HepG2 (cell line): ENCODE results near the gene DAB1. TPM values are rescaled to one million over a fixed set of nuclear protein-coding genes. Genes with fewer than 3 reads are reported as not detected.

Source experiments
- AFF4 ChIP-seq: sonication (generic); formaldehyde crosslinking; IDR thresholded peaks from 2 replicates; pipeline ENCODE4 v1.4.0; 2020; ENCODE audit warnings: missing genetic modification reagents
- CENPX ChIP-seq: sonication (generic); formaldehyde crosslinking; IDR thresholded peaks from 2 replicates; pipeline ENCODE4 v1.9.0; 2021; ENCODE audit warnings: mild to moderate bottlenecking, missing genetic modification reagents, moderate library complexity
- HOMEZ ChIP-seq: IDR thresholded peaks from 2 replicates; pipeline ENCODE4 v1.6.1; 2016; ENCODE audit warnings: low read depth
- NFE2 ChIP-seq: sonication (generic); formaldehyde crosslinking; IDR thresholded peaks from 2 replicates; pipeline ENCODE4 v1.4.0; 2020; ENCODE audit warnings: missing genetic modification reagents
- PHF5A ChIP-seq: IDR thresholded peaks from one replicate; pipeline ENCODE4 v1.6.1; 2018; ENCODE audit warnings: low read depth, missing genetic modification reagents; ENCODE audit not compliant: unreplicated experiment
- polyA plus RNA-seq, 8 experiments: library from polyadenylated mRNA; depleted of rRNA in 3 of 8; stranded (reverse) in 7 of 8; unstranded in 1 of 8; fragments of >200 nt; fragmentation: Illumina TruSeq in 4 of 8; extraction: Trizol in 4 of 8; gene quantifications; 2 replicates each; pipeline versions ENCODE4 v1.2.1 to v1.2.3, GENCODE V29; 2011 to 2016; ENCODE audit warnings: low read depth in 4 of 8, missing spikeins in 1 of 8, mixed read lengths in 1 of 8; ENCODE audit not compliant: insufficient read depth in 1 of 8
- total RNA-seq, 5 experiments: library from RNA; depleted of rRNA; stranded (reverse); fragments of >200 nt; fragmentation: Illumina TruSeq; extraction: Trizol; gene quantifications; 2 replicates each; pipeline ENCODE4 v1.2.3, GENCODE V29; 2016; ENCODE audit warnings: low read depth in 1 of 5
- TF ChIP-seq, protein P1 (sequence below): sonication (generic); formaldehyde crosslinking; IDR thresholded peaks from 2 replicates; pipeline ENCODE4 v1.4.0; 2020; ENCODE audit warnings: missing genetic modification reagents

Gene DAB1
- total and polyA plus RNA-seq, 2 of the 13 experiments (the other 11 are each of a cell fraction or from before 2014, with no cell fraction given): 0.04 to 0.13 TPM

DNA sequence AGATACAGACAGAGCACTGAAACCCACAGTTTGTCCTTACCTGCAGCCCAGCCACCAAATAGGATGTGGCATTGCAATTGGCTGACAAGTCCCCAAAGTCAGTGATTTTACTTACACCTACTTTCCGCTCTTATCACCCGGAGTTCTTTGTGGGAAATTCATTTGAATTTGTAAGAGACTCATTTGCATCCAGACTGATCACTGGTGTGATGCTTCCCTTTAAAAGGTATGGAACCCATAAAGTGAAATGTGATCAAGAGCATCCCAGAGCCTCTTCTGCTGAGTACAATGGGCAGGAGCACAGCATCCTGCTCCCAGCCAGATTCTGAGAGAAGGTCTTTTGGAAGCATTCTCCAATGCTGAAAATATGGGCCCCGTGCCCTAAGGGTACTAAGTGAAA is 161.4 kb downstream of the DAB1 start (continued):
- TF ChIP-seq, protein P1, sequence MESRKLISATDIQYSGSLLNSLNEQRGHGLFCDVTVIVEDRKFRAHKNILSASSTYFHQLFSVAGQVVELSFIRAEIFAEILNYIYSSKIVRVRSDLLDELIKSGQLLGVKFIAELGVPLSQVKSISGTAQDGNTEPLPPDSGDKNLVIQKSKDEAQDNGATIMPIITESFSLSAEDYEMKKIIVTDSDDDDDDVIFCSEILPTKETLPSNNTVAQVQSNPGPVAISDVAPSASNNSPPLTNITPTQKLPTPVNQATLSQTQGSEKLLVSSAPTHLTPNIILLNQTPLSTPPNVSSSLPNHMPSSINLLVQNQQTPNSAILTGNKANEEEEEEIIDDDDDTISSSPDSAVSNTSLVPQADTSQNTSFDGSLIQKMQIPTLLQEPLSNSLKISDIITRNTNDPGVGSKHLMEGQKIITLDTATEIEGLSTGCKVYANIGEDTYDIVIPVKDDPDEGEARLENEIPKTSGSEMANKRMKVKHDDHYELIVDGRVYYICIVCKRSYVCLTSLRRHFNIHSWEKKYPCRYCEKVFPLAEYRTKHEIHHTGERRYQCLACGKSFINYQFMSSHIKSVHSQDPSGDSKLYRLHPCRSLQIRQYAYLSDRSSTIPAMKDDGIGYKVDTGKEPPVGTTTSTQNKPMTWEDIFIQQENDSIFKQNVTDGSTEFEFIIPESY (CRISPR knock-in tag): no peak
- TF ChIP-seq PHF5A: no peak
- no peak for TF ChIP-seq CENPX
- no peak for TF ChIP-seq AFF4 (CRISPR knock-in tag)
- TF ChIP-seq NFE2 (CRISPR knock-in tag): no peak
- no peak for TF ChIP-seq HOMEZ
- TF ChIP-seq, all 625 proteins: peak for 0
